Measurements from ENCODE around the gene PLA2G3. TPM values are rescaled to one million over a fixed set of nuclear protein-coding genes. Genes with fewer than 3 reads are reported as not detected.
A peak's percentile ranks its signal among the peaks of the same experiment; 100 is the strongest.

The PLA2G3 gene
- total and polyA plus RNA-seq, 2 experiments from 2014 or later = 18.0 to 34.5 TPM

- TF ChIP-seq POLR2AphosphoS5 (IDR thresholded peaks at IDR 0.05; ENCODE audit: low read depth) = peak; percentile 47
- TF ChIP-seq ETS1 (IDR thresholded peaks at IDR 0.05) = no peak
- no peak for TF ChIP-seq ZNF114 (CRISPR knock-in tag; IDR thresholded peaks at IDR 0.05)
- TF ChIP-seq NANOG (IDR thresholded peaks at IDR 0.05; ENCODE audit: borderline replicate concordance) = no peak
- no peak for TF ChIP-seq JUNB (IDR thresholded peaks at IDR 0.05; ENCODE audit: unreplicated experiment)
- TF ChIP-seq STAT1 (IDR thresholded peaks at IDR 0.05; ENCODE audit: unreplicated experiment) = no peak
- peak in 1 of 2 experiments; percentile 23; a peak in 1 of 4 replicates for TF ChIP-seq CTCF (conservative IDR thresholded peaks at IDR 0.05; ENCODE audit: low read depth in 2 of 2)
- no peak for TF ChIP-seq REST (IDR thresholded peaks at IDR 0.05; ENCODE audit: unreplicated experiment)
- TF ChIP-seq ZNF331 (CRISPR knock-in tag; IDR thresholded peaks at IDR 0.05; ENCODE audit: low read depth) = no peak
- H3K9me3 Mint-ChIP-seq = no peaks in the 10 kb centered on the region
- Histone ChIP-seq H3K27me3 (ENCODE audit: insufficient read depth) (no peaks in the 10 kb centered on the region), H3F3A (replicated peaks; ENCODE audit: low read depth) (0 out of 2 replicates have a peak, but pooled peaks cover 6% of the 10 kb centered on the region), H3K4me3 (peak overlapping the region; percentile 61), H2AFZ (peak overlapping the region; percentile 84), H3K79me2 (replicated peaks; ENCODE audit: insufficient read depth) (no peaks in the 10 kb centered on the region), H3K27ac (ENCODE audit: low read depth) (no peak overlapping the region), H3K4me1 (ENCODE audit: insufficient read depth) (peaks cover 13% of the 10 kb centered on the region), H4K20me1 (replicated peaks; ENCODE audit: insufficient read depth) (no peaks in the 10 kb centered on the region), H3K4me2 (peak overlapping the region; percentile 93), H3K36me3 (ENCODE audit: insufficient read depth) (no peaks in the 10 kb centered on the region), H3K9me2 (ENCODE audit: insufficient read depth) (no peaks in the 10 kb centered on the region)
- DNase-seq (ENCODE audit: low spot score) = peak; percentile 94
- H3K27ac Mint-ChIP-seq = no peak overlapping the region
- H3K4me3 Mint-ChIP-seq = peak overlapping the region; percentile 64
- peaks cover 17% of the 10 kb centered on the region for H3K27me3 Mint-ChIP-seq (ENCODE audit: insufficient read depth, low read depth, poor library complexity)
- ATAC-seq = peak; percentile 82
- peaks cover 14% of the 10 kb centered on the region for H3K4me1 Mint-ChIP-seq
- no peaks in the 10 kb centered on the region; the same call in 2 of the 3 replicates for H3K36me3 Mint-ChIP-seq (ENCODE audit: low read depth)
These were observed 41.6 kb downstream of the PLA2G3 start for GRCh38 chr22:31098632-31099110.

Data from GM23338 (cell line).